ENCODE measurements around the gene MUC21.

The MUC21 gene

GRCh38 chr6:30948811-30949210, 34.7 kb upstream of the MUC21 start:
- no peaks in the 10 kb centered on the region for H3K27me3 ChIP-seq (ENCODE audit: control insufficient read depth, insufficient read depth, low read length)
- H3K4me3 ChIP-seq (ENCODE audit: low read length), result no peak overlapping the region
- H3K4me1 ChIP-seq (ENCODE audit: control insufficient read depth, insufficient read depth, low read length), result no peaks in the 10 kb centered on the region
- H3K36me3 ChIP-seq (ENCODE audit: control insufficient read depth, insufficient read depth, low read length), result no peaks in the 10 kb centered on the region
- no peaks in the 10 kb centered on the region for H3K9me3 ChIP-seq (ENCODE audit: control insufficient read depth, insufficient read depth, low read length)
- no peak overlapping the region for H3K27ac ChIP-seq (ENCODE audit: low read length)
- DNase-seq (ENCODE audit: low read depth, low spot score), result no peak
- WGBS (ENCODE audit: insufficient coverage, insufficient read length), result no CpG with 5 or more reads among the region's 6 CpGs

DNA sequence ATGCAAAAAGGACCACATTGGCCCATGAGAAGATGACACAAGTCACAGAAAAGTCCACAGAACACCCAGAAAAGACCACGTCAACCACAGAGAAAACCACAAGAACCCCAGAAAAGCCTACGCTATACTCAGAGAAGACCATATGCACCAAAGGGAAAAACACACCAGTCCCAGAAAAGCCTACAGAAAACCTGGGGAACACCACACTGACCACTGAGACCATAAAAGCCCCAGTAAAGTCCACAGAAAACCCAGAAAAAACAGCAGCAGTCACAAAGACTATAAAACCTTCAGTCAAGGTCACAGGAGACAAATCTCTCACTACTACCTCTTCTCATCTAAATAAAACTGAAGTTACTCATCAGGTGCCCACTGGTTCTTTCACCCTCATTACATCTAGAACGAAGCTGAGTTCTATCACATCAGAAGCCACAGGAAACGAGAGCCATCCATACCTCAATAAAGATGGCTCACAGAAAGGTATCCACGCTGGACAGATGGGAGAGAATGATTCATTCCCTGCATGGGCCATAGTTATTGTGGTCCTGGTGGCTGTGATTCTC, 31.5 kb upstream of the MUC21 start:
- Histone ChIP-seq H3K4me1 (ENCODE audit: control insufficient read depth, insufficient read depth, low read length) (peaks cover 1% of the 10 kb centered on the region; the same call in 1 of the 2 replicates), H3K9me3 (ENCODE audit: control insufficient read depth, insufficient read depth, low read length) (no peaks in the 10 kb centered on the region), H3K27me3 (ENCODE audit: control insufficient read depth, insufficient read depth, low read length) (peaks cover 2% of the 10 kb centered on the region; the same call in 1 of the 2 replicates), H3K27ac (ENCODE audit: low read length) (no peak overlapping the region), H3K36me3 (ENCODE audit: control insufficient read depth, insufficient read depth, low read length) (no peaks in the 10 kb centered on the region), H3K4me3 (ENCODE audit: low read length) (no peak overlapping the region)
- WGBS (ENCODE audit: insufficient coverage, insufficient read length), result no CpG with 5 or more reads among the region's 5 CpGs
- no peak for DNase-seq (ENCODE audit: low read depth, low spot score)

DNA sequence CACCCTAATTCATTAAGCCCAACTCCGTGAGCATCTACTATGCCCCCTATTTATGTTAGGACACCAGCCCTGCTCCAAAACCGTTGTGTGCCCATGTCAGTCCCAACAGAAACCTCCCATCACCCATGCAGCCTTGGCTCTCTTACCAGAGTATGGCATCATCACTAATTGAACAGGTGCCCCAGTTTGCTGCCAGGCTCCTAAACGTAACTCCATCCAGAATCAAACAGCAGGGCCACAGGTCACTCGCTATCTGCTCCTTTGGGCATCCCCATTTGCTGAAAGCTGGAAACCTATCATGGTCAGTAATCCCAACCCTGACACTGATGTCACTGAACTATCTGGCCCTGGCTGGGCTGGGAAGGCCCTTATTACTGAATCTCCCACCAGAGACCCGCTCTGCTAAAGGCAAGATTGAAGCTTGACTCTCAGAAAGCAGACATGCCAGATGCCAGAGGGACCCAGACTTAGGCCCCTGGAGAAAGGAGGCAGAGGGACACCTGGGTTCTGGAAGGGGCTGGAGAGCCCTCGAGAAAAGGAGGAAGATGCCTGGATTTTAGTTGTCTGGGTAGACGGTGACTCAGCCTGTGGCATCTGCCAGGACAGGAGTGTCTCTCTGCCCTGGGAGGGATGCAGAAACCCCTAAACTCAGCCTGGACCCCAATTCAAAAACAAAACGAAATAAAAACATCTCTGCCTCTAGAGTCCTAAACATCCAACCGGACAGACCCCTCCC, 28.7 kb upstream of the MUC21 start:
- no peak overlapping the region for H3K27ac ChIP-seq (ENCODE audit: low read length)
- no peak for DNase-seq (ENCODE audit: low read depth, low spot score)
- H3K4me3 ChIP-seq (ENCODE audit: low read length), result peak overlapping the region; percentile 39; the same call in 1 of the 2 replicates
- no CpG with 5 or more reads among the region's 9 CpGs for WGBS (ENCODE audit: insufficient coverage, insufficient read length)
- peaks cover 1% of the 10 kb centered on the region; the same call in 1 of the 2 replicates for H3K4me1 ChIP-seq (ENCODE audit: control insufficient read depth, insufficient read depth, low read length)
- H3K36me3 ChIP-seq (ENCODE audit: control insufficient read depth, insufficient read depth, low read length), result no peaks in the 10 kb centered on the region
- H3K27me3 ChIP-seq (ENCODE audit: control insufficient read depth, insufficient read depth, low read length), result peaks cover 2% of the 10 kb centered on the region; the same call in 1 of the 2 replicates
- no peaks in the 10 kb centered on the region for H3K9me3 ChIP-seq (ENCODE audit: control insufficient read depth, insufficient read depth, low read length)

GRCh38 chr6:30955367-30956042, 28.0 kb upstream of the MUC21 start:
- H3K27me3 ChIP-seq (ENCODE audit: control insufficient read depth, insufficient read depth, low read length), result peaks cover 2% of the 10 kb centered on the region; the same call in 1 of the 2 replicates
- H3K27ac ChIP-seq (ENCODE audit: low read length), result no peak overlapping the region

DNA sequence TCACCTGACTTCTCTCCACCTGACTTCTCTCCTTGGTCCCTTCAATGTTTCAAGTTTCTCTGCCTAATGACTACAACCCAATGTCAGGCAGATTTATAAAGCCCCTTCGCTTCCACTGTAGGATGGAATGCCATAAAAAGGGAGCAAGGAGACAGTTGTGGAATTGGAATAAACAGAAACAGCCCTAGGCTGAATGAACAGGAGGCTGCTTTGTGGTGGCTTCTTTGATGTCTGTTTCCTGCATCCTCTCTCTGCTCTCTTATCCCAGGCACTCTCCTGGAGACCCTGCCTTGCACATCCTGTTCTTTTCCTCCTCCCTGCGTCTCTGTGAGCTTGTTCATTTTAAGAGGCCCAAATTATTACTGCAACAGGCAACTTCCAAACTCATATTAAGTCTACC, 25.8 kb upstream of the MUC21 start:
- H3K9me3 ChIP-seq (ENCODE audit: control insufficient read depth, insufficient read depth, low read length), result no peaks in the 10 kb centered on the region
- no peak overlapping the region for H3K27ac ChIP-seq (ENCODE audit: low read length)
- WGBS (ENCODE audit: insufficient coverage, insufficient read length), result no CpG with 5 or more reads among the region's 2 CpGs
- no peaks in the 10 kb centered on the region for H3K36me3 ChIP-seq (ENCODE audit: control insufficient read depth, insufficient read depth, low read length)
- no peak for DNase-seq (ENCODE audit: low read depth, low spot score)
- H3K4me1 ChIP-seq (ENCODE audit: control insufficient read depth, insufficient read depth, low read length), result peaks cover 1% of the 10 kb centered on the region; the same call in 1 of the 2 replicates
- peaks cover 2% of the 10 kb centered on the region; the same call in 1 of the 2 replicates for H3K27me3 ChIP-seq (ENCODE audit: control insufficient read depth, insufficient read depth, low read length)
- no peak overlapping the region for H3K4me3 ChIP-seq (ENCODE audit: low read length)

More at GRCh38 chr6:30955367-30956042, 28.0 kb upstream of the MUC21 start:
- no CpG with 5 or more reads among the region's 46 CpGs for WGBS (ENCODE audit: insufficient coverage, insufficient read length)
- peaks cover 1% of the 10 kb centered on the region; the same call in 1 of the 2 replicates for H3K4me1 ChIP-seq (ENCODE audit: control insufficient read depth, insufficient read depth, low read length)
- DNase-seq (ENCODE audit: low read depth, low spot score), result no peak
- H3K4me3 ChIP-seq (ENCODE audit: low read length), result peak overlapping the region; percentile 39; the same call in 1 of the 2 replicates
- H3K36me3 ChIP-seq (ENCODE audit: control insufficient read depth, insufficient read depth, low read length), result no peaks in the 10 kb centered on the region
- no peaks in the 10 kb centered on the region for H3K9me3 ChIP-seq (ENCODE audit: control insufficient read depth, insufficient read depth, low read length)

- no peak for DNase-seq (ENCODE audit: low read depth, low spot score)
- H3K9me3 ChIP-seq (ENCODE audit: control insufficient read depth, insufficient read depth, low read length), result no peaks in the 10 kb centered on the region
- H3K27ac ChIP-seq (ENCODE audit: low read length), result no peak overlapping the region
- no peak overlapping the region for H3K4me3 ChIP-seq (ENCODE audit: low read length)
- H3K27me3 ChIP-seq (ENCODE audit: control insufficient read depth, insufficient read depth, low read length), result peaks cover 1% of the 10 kb centered on the region; the same call in 1 of the 2 replicates
- WGBS (ENCODE audit: insufficient coverage, insufficient read length), result 100% methylated on average over 1 of the region's 9 CpGs
- H3K36me3 ChIP-seq (ENCODE audit: control insufficient read depth, insufficient read depth, low read length), result no peaks in the 10 kb centered on the region
- H3K4me1 ChIP-seq (ENCODE audit: control insufficient read depth, insufficient read depth, low read length), result no peaks in the 10 kb centered on the region
Measured at GRCh38 chr6:30960907-30961673, 22.4 kb upstream of the MUC21 start.

GRCh38 chr6:30962716-30963115, 20.8 kb upstream of the MUC21 start:
- Histone ChIP-seq H3K27ac (ENCODE audit: low read length) (no peak overlapping the region), H3K36me3 (ENCODE audit: control insufficient read depth, insufficient read depth, low read length) (no peaks in the 10 kb centered on the region), H3K4me3 (ENCODE audit: low read length) (no peak overlapping the region), H3K27me3 (ENCODE audit: control insufficient read depth, insufficient read depth, low read length) (no peaks in the 10 kb centered on the region), H3K9me3 (ENCODE audit: control insufficient read depth, insufficient read depth, low read length) (no peaks in the 10 kb centered on the region), H3K4me1 (ENCODE audit: control insufficient read depth, insufficient read depth, low read length) (no peaks in the 10 kb centered on the region)
- DNase-seq (ENCODE audit: low read depth, low spot score), result no peak

- Histone ChIP-seq H3K27me3 (ENCODE audit: control insufficient read depth, insufficient read depth, low read length) (no peaks in the 10 kb centered on the region), H3K27ac (ENCODE audit: low read length) (no peak overlapping the region), H3K4me3 (ENCODE audit: low read length) (no peak overlapping the region), H3K4me1 (ENCODE audit: control insufficient read depth, insufficient read depth, low read length) (no peaks in the 10 kb centered on the region), H3K36me3 (ENCODE audit: control insufficient read depth, insufficient read depth, low read length) (no peaks in the 10 kb centered on the region), H3K9me3 (ENCODE audit: control insufficient read depth, insufficient read depth, low read length) (no peaks in the 10 kb centered on the region)
- DNase-seq (ENCODE audit: low read depth, low spot score), result no peak
- WGBS (ENCODE audit: insufficient coverage, insufficient read length), result no CpG with 5 or more reads among the region's 6 CpGs
Measured at GRCh38 chr6:30963641-30964040, 19.9 kb upstream of the MUC21 start.

DNA sequence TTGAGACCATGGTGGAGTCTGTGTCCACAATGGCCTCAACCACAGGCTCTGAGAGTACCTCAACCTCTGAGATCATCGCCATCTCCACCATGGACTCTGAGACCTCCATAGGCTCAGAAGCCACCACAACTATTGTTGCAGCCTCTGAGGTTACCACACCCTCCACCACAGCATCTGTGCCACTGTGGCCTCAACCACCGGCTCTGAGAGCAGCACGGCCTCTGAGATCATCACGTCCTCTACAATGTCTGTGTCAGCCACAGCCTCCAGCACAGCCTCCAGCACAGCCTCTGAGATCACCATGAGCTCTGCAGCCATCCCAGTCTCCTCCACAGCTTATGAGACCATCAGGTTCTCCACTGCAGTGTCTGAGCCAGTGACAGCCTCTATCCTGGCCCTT, 19.4 kb upstream of the MUC21 start:
- WGBS (ENCODE audit: insufficient coverage, insufficient read length), result no CpG with 5 or more reads among the region's 4 CpGs
- H3K9me3 ChIP-seq (ENCODE audit: control insufficient read depth, insufficient read depth, low read length), result no peaks in the 10 kb centered on the region
- no peaks in the 10 kb centered on the region for H3K27me3 ChIP-seq (ENCODE audit: control insufficient read depth, insufficient read depth, low read length)
- no peaks in the 10 kb centered on the region for H3K4me1 ChIP-seq (ENCODE audit: control insufficient read depth, insufficient read depth, low read length)
- no peak overlapping the region for H3K4me3 ChIP-seq (ENCODE audit: low read length)
- no peak for DNase-seq (ENCODE audit: low read depth, low spot score)
- H3K36me3 ChIP-seq (ENCODE audit: control insufficient read depth, insufficient read depth, low read length), result no peaks in the 10 kb centered on the region
- H3K27ac ChIP-seq (ENCODE audit: low read length), result no peak overlapping the region

- Histone ChIP-seq H3K27me3 (ENCODE audit: control insufficient read depth, insufficient read depth, low read length) (no peaks in the 10 kb centered on the region), H3K9me3 (ENCODE audit: control insufficient read depth, insufficient read depth, low read length) (no peaks in the 10 kb centered on the region), H3K27ac (ENCODE audit: low read length) (no peak overlapping the region), H3K4me3 (ENCODE audit: low read length) (no peak overlapping the region), H3K36me3 (ENCODE audit: control insufficient read depth, insufficient read depth, low read length) (no peaks in the 10 kb centered on the region), H3K4me1 (ENCODE audit: control insufficient read depth, insufficient read depth, low read length) (no peaks in the 10 kb centered on the region)
- no CpG with 5 or more reads among the region's 5 CpGs for WGBS (ENCODE audit: insufficient coverage, insufficient read length)
- DNase-seq (ENCODE audit: low read depth, low spot score), result no peak
Measured at GRCh38 chr6:30965140-30965601, 18.3 kb upstream of the MUC21 start.

Data from iPS DF 6.9 (cell line).